GM19324 (cell line): ENCODE measurements around the gene PSMD1.
A peak's percentile ranks its signal among the peaks of the same experiment; 100 is the strongest.
"Not testable (repeated sequence)": the region's sequence is repeated elsewhere in the genome, so short reads cannot be mapped to it uniquely, and the experiment has no call there.

Experiments
- ATAC-seq: cut with Tn5 transposase; IDR thresholded peaks from one replicate; pipeline ENCODE4 v1.9.1; 2021; ENCODE audit warnings: mild to moderate bottlenecking, moderate library complexity; ENCODE audit not compliant: unreplicated experiment, low FRiP score

PSMD1 gene

DNA sequence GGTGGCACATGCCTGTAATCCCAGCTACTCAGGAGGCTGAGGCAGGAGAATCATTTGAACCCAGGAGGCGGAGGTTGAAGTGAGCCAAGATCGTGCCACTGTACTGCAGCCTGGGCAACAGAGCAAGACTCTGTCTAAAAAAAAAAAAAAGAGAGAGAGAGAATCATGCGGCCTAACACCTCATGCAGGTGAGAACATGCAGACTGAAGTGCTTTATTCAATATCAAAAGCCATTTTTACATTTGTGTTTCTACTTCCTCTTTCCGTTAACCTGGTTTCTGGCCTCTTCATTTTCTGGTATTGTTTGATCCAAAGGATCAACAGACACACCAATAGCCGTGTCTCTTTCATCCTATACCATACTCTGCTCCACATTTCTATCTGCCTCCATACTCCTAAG is 122.1 kb downstream of the PSMD1 start:
- not testable (repeated sequence) for ATAC-seq

DNA sequence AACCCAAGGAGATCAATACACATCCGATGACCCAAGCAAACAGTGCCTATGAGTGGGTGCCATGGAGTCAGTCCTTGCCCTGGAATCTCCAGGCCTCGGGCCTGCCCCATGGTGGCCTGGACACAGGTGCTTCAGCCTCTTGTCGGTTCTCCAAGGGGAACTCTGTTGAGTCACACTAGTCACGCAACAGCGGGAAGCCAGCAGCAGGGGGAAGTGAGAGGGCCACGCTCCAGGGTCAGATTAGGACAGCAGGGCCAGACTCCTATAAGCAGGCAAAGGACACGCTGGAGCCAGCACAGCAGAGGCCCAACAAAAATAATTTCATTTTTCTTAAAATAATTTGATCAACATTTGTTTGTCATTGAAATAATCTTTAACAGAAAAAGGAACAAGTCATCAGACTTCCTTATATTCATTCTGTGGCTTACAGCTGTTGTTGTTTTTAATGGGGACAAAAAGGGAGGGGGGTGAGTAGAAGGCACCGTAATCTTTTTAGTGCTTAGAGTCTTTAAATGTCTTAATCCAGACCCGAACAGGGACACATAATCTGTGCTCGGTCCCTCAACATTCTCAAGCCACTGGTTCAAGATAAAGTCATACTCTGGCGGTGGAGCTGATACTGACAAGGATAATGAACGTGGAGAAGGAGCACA is 125.3 kb downstream of the PSMD1 start:
- peak; percentile 42 for ATAC-seq

DNA sequence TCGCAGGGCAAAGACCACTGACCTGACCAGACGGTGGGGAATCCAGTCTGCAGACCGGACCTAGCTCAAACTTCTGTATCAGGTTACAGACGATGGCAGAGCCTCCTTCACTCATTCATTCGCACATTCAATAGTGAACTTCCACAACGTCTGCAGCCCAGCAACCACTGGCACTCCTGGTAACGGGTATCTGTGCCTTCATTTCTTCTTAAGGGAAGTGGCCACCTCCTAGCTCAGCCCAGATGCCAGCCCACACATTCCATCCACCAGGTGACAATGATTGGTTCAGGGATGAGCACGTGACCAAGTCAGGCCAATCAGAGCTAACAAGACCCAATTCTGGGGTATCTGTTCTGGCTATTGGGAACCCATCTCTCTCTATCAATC is 125.8 kb downstream of the PSMD1 start:
- ATAC-seq: no peak

DNA sequence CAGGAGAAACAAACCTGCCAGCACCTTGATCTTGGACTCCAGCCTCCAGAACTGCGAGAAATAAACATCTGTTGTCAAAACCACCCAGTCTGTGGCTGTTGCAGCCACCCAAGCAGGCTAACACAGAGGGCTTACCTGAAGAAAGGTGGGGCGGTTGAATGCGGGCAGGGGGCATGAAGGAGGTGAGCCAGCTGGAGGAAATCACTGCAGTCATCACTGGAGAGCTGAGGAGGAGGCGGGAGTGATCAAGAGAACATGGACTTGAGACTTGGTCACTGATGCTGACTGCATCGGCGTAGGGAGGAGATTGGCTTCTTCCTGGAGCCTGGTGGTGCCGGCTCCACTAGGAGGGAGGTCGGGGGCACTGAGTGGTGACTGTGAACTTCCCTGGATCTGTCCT is 127.2 kb downstream of the PSMD1 start:
- no peak for ATAC-seq

DNA sequence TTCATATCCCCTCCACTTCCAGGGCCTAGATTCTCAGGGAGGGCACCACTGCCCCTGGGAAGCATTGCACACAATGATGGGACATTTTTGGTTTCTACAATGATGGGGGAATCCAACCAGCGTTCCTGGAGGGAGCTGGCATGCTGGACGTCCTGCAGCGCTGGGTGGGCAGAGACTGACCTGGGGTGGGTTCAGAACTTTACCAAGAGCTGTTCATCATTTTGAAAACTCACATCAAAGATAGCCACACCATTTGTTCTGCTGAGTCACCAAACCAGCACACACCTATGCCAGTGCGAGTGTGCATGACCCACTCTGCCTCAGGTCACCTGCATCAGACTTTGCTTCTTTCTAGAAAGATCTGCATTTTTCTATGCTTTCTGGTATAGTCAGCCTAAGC is 127.7 kb downstream of the PSMD1 start:
- ATAC-seq: no peak

DNA sequence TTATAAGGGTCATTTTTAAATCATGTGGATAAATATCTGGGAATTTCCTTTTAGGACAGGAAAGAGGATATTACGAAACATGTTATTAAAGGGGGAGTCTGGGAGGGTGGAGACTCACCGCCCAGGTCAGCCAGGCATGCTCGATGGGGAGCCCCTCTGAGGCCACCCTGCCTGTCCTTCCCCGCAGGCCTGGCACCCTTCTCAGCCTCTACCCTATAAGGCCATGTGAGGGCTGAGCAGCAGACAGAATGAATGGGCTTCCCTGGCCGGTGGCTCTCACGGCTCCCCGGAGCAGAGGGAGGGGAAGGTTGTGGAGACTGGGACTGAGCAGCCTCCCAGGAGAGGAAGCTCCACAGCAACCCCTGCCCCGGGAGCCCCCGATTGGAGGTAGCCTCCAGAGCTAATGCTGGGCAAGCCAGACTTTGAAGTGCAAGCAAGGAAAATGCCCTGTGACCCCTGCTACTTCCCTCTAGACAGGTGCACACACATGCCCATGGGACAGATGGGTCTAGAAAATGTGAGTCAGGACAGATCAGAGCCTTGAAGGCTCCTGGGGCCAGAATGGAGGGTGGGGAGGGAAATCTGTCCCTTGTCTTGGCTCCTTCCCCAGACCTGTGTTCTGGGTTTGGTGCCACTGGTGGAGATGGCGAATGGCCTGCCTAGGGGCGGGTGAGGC is 128.5 kb downstream of the PSMD1 start:
- ATAC-seq: no peak

DNA sequence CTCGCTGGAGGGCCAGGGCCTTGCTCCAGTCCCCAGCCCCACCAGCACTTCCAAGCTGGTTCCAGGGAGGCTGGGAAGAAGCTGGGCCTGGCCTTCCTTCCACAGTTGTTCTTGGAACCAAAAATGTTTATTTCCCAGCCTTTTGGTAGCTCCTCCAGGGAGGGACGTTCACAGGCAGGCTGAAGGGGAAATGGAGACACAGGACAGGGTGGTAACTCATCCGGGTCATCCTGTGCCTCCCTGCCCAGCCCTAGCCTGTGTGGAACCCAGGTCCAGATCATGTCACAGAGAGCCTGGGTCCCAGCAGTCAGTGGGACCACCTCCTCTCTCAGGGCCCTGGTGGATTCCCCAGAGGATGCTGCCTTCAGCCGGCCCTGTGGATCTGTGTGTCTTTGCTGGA is 129.2 kb downstream of the PSMD1 start:
- no peak for ATAC-seq

DNA sequence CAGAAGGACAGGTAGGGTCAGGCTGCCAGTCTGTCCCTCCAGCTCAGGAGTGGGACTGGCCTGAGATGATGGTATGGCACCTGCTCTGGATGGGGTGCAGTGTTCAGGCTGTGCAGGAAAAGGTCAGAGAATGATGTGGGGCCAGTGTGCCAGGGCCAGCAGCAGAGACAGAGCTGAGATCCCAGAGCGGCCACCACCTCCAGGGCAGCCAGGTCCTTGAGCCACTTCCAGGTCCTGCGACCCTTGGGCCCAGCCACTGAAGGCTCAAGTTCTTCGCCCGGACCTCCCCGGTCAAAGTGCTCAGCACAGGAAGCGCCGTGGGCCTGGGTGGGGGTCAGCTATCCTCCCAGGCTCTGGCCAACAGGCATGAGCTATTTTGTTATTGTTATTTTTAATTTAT is 129.7 kb downstream of the PSMD1 start:
- no peak for ATAC-seq

DNA sequence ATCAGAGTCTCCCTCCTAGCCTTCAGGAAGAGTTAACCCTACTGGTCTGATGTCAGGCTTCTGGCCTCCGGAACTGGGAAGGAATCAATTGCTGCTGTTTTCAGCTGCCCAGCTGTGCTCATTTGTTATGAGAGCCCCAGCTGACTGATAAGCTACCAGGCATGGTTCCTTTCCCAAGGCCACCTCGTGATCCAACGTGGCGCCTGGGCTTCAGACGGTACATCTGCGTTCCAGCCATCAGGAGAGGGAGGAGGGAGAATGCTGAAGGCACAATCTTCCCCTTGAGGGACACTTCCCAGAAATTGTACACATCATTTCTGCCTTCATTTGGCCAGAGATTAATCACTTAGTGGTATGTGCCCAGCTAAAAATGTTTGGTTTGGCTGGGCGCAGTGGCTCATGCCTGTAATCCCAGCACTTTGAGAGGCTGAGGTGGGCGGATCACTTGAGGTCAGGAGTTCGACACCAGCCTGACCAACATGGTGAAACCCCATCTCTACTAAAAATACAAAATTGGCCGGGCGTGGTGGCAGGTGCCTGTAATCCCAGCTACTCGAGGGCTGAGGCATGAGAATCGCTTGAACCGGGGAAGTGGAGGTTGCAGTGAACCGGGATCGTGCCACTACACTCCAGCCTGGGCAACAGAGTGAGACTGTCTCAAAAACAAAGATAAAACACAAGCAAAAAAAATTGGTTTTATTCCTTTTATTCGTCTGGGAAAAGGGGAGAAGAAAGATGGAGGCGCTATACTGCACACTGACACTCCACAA is 131.3 kb downstream of the PSMD1 start:
- no peak for ATAC-seq

DNA sequence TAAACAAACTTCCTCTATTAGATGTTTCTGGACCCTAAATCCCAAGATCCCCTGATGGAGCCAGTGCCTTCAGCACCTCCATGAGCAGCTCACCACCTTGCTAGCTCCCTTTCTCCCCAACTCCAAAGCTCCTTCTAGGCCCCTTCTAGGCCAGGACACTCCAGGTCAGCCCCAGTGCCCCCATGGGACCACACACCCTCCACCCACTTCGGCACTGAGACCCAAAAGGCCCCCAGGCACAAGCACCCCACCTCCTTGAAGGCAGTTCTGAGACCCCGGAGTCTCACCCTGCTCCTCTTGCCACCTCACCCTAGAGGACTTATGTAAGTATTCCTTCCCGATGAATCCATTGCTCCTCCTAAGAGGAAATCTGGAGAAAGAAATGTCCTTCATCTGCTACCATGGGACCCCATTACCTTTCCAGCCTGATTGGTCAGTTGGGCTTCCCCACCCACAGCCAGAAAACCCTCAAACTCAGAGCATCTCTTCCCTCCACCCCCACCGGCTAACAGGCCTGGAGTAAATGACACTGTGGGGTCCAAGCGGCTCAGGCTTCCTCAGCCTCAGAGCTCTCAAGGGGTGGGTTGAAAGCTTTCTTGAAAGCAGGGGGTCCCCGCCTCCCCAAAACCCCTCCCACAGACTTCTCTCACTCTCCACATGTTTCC is 132.0 kb downstream of the PSMD1 start:
- ATAC-seq: no peak

DNA sequence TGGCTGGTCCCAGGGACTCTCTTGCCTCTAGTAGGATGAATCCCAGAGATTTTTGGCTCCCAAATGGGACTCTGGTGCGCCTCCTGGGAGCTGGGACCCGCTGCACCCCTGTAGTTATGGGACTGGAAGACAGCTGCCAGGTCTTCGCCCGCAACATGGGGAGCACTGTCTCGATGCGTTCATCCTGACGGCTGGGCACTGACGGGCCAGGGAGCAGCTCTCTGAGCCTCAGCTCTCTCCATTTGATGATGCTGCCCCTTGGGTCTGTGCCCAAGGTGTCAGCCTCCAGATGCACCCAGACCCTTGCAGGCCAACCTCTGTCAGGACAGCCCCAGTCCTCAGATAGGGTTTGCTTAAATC is 132.5 kb downstream of the PSMD1 start:
- ATAC-seq: no peak

DNA sequence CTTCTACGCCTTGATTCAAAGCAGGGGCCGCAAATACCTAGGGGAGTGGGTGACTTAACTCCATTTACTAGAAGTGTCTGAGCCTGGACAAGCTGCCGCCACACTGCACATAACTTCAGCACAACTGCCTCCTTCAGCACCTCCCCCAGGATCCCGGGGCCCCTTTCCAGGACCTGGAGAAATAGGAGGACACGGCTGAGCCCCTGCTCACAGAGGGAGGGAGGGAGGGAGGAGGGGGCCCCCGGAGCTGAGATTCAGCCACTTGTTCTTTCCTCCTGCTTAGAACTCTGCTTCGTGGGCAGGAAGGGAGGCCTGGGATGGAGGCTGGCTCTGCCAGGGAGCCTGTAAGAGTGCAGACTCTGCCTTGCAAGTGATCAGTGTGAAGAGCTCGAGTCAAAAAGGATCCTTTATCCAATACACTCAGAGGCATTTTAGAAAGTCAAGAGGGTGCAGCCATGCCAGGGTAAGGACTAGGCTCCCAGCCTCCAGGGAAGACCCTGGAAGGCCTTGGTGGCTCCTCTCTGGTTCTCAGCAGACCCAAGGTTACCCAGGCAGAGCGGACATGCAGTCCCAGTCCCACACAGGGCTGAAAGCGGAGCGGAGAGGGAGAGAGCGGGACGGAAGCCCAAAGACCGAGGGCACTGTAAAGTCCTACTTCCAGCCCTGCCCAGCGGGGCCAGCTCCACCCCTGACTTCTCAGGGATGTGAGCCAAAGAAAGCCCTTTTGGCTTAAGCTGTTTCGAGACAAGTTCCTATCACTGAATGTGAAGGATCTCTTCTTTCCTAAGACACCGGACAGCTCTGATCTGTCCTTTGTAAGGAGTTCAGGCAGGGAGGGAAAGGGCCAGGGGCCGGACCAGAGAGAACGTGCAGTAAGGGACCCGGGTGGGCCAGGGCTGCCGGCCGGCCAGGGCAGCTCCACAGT is 133.2 kb downstream of the PSMD1 start:
- no peak for ATAC-seq

DNA sequence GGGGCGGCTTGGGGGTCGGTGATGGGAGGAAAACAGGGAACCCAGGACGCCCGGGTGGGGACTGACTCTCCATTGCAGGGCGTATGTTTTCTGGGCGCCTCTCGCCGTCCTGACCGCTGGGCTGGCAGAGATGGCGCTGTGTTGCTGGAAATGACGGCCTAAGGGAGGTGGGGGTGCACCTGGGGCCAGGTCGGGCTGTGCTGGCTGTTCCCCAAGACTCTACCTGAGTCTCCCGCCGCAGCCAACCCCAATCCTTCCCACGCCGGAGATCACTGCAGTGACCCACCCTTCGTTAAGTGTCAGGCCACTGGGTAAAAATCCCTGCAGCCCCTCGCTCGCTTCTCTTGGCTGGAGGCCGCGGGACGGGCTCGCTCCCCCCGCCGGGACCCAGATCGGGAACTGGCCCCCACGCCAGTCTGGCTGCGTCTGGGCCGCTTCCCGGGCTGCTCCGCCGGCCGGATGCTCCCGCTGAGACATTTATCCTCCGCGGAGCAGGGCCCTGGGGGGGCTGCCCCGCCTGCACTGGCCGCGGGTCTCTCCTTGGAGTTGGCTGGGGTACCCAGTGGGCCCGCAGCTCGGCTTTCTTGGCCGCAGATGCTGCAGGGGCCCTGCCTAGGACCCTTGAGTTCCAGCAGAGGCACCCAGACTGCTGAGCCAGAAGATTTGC is 134.0 kb downstream of the PSMD1 start:
- ATAC-seq: no peak

DNA sequence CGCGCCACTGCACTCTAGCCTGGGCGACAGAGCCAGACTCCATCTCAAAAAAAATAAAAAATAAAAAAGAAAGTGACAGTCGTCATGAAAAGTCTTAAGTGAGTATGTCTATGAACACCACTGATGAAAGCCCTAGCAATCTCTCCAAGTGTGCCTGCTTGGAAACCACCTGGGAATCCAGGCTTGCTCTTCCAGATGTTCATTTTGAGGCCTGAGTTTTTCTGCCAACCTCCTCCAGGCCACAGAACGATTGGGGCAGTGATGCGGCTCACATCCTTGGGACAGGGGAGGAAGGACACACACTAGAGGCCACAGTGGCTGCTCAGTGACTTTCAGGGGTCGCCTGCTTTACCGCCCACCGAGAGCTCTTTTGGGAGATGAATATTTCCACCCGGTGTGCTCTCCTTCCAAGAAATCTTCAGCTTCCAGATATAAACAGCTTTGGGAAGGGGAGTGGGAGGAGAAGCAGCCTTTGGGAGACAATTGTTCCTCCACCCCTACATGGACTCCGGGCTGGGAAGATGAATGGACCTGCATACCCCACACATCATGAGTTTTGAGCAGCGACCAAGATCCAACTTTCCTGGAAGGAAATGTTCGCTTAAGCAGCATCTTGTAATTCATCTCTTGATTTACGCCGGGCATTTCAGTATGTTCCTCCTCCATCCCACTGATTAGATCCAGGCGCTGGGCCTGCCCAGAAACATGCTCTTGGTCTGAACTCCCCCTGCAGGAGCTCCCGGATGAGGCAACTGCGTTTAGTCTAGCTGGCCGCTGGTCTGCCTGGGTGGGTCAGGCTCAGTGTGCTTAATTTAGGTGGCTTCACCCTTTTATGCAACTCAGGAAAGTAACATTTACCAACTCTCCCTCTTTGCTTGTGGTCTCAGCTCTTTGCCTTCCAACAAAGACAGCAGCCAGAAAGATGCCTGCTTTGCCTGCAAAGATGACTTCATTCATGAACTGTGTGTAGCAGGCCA is 135.5 kb downstream of the PSMD1 start:
- ATAC-seq: no peak

DNA sequence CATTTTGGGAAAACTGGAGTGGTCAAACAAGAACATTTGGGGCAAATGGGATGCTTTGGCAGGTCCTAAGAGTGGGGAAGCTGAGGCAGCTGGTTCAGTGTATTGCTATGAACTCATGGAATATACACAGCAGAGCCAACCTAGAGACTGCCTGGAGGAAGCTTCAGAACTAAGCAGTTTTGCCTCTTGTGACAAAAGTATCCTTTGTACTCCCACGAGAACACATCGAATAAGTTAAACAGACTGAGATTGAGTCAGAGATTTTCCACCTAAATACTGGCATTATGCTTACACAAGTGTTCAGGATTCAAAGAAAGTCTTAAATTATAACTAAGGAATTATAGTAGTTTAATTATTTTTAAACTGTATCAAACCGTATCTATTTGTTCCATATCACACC is 136.5 kb downstream of the PSMD1 start:
- no peak for ATAC-seq

DNA sequence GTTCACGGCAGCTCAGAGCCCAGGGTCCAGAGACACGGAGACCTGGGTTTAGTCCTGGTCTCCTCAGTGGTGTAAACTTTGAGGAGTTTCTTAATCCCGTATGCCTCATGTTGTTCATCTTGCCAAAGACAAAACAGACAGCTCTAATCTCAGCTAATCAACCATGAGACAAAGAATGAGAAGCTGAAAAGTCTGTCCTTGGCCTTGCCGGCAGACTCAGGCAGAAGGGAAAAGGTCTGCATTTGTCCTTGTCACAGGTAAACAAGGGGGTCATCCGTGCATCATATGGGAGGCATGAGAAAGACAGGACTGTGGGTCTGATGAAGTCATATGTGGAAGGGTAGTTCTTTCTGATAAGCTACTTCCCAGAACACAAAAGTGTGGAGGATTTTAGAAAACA is 139.9 kb downstream of the PSMD1 start:
- ATAC-seq: no peak

DNA sequence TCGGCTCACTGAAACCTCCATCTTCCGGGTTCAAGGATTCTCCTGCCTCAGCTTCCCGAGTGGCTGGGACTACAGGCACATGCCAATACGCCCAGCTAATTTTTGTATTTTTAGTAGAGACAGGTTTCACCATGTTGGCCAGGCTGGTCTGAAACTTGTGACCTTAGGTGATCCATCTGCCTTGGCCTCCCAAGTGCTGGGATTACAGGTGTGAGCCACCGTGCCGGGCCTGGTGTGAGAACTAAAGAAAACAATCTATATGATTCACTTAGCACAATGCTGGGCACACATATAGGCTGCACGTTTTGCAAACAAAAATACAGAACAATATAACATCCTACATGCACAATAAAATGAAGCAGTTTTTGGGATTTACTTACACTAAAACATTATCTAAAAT is 140.5 kb downstream of the PSMD1 start:
- not testable (repeated sequence) for ATAC-seq

DNA sequence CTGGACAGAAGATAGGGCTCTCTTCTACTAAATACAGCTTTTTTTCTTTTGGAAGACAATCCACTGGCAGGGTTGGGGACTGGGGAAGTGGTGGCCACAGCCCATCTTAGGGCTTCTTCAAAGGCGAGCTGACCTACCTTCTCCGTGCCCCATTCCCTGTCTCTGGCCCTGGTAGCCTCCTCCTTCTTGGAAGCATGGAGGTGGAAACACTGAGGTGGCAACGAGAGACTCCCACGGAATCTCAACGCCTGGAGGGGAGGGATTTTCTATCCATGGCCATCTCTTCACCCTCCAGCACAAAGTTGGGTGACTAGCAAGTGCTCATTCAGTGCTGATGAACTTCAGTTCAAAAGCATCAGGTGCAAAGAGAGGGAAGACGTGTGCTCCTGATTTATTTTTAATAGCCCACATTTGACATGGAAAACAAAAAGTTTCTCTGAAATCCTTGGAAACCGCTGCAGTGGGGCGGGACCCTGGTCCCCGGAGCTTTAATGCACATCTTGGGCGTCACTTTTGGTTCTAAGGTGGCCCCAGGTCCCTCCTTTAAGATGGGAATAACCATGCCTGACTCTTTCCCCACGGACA is 141.1 kb downstream of the PSMD1 start:
- ATAC-seq: no peak
